ENCODE results near the gene TIMM21. TPM values are rescaled to one million over a fixed set of nuclear protein-coding genes. Genes with fewer than 3 reads are reported as not detected.

The TIMM21 gene
- total and polyA plus RNA-seq, 4 donors, result 22.0 to 39.2 (median 30.0) TPM

- TF ChIP-seq CTCF (IDR thresholded peaks at IDR 0.05; ENCODE audit: low read depth, low read length, missing input control), result no peak
- TF ChIP-seq SP1 (IDR thresholded peaks at IDR 0.05), result no peak
These were observed 31.4 kb downstream of the TIMM21 start (continued) for GRCh38 chr18:74179623-74180199.

GRCh38 chr18:74182335-74182734, 34.0 kb downstream of the TIMM21 start:
- Histone ChIP-seq H3K27ac (ENCODE audit: low read depth in 1 of 2, low read length in 2 of 2) (no peak overlapping the region), H3K36me3 (ENCODE audit: control insufficient read depth in 4 of 4, insufficient read depth in 3 of 4, low read depth in 1 of 4, low read length in 3 of 4) (no peaks in the 10 kb centered on the region), H3K4me1 (ENCODE audit: control insufficient read depth in 4 of 4, insufficient read depth in 4 of 4, low read length in 3 of 4) (peaks cover 0 to 4% (median 0%) of the 10 kb centered on the region in 4 donors), H3K27me3 (ENCODE audit: control insufficient read depth in 4 of 4, insufficient read depth in 4 of 4, low read length in 3 of 4) (no peaks in the 10 kb centered on the region), H3K4me3 (ENCODE audit: low read depth in 1 of 3, low read length in 3 of 3) (no peak overlapping the region), H3K9ac (ENCODE audit: low read depth in 1 of 2, low read length in 2 of 2) (no peak overlapping the region), H3K9me3 (ENCODE audit: control insufficient read depth in 4 of 4, low read length in 3 of 4) (no peaks in the 10 kb centered on the region)
- TF ChIP-seq YY1 (IDR thresholded peaks at IDR 0.05), result no peak
- TF ChIP-seq CTCF (IDR thresholded peaks at IDR 0.05; ENCODE audit: low read depth, low read length, missing input control), result no peak
- TF ChIP-seq FOXA2 (IDR thresholded peaks at IDR 0.05), result no peak
- no peak for DNase-seq (ENCODE audit: low spot score)
- 96% methylated on average over 19 of the region's 19 CpGs for WGBS

- Histone ChIP-seq H3K27ac (ENCODE audit: low read depth in 1 of 2, low read length in 2 of 2) (no peak overlapping the region), H3K9ac (ENCODE audit: low read depth in 1 of 2, low read length in 2 of 2) (no peak overlapping the region), H3K4me3 (ENCODE audit: low read depth in 1 of 3, low read length in 3 of 3) (no peak overlapping the region), H3K27me3 (ENCODE audit: control insufficient read depth in 4 of 4, insufficient read depth in 4 of 4, low read length in 3 of 4) (no peaks in the 10 kb centered on the region), H3K36me3 (ENCODE audit: control insufficient read depth in 4 of 4, insufficient read depth in 3 of 4, low read depth in 1 of 4, low read length in 3 of 4) (no peaks in the 10 kb centered on the region), H3K4me1 (ENCODE audit: control insufficient read depth in 4 of 4, insufficient read depth in 4 of 4, low read length in 3 of 4) (peaks cover 0 to 4% (median 0%) of the 10 kb centered on the region in 4 donors), H3K9me3 (ENCODE audit: control insufficient read depth in 4 of 4, low read length in 3 of 4) (no peaks in the 10 kb centered on the region)
- 64% methylated on average over 3 of the region's 3 CpGs for WGBS
- TF ChIP-seq EGR1 (IDR thresholded peaks at IDR 0.05; ENCODE audit: low read depth in 2 of 2), result no peak
- no peak for TF ChIP-seq SP1 (IDR thresholded peaks at IDR 0.05)
- TF ChIP-seq ZBTB33 (IDR thresholded peaks at IDR 0.05), result no peak
- TF ChIP-seq ATF3 (IDR thresholded peaks at IDR 0.05), result no peak
- TF ChIP-seq RAD21 (IDR thresholded peaks at IDR 0.05), result no peak
- DNase-seq (ENCODE audit: low spot score), result no peak
These were observed 34.8 kb downstream of the TIMM21 start for GRCh38 chr18:74183130-74183529.
